SH-SY5Y (cell line): ENCODE measurements around the gene ENGASE.

Source experiments
- GATA2 ChIP-seq: IDR thresholded peaks from 2 replicates; pipeline ENCODE4 v1.6.1; 2011; ENCODE audit warnings: mild to moderate bottlenecking, low read depth, low read length
- GATA3 ChIP-seq: IDR thresholded peaks from 2 replicates; pipeline ENCODE4 v1.6.1; 2011; ENCODE audit warnings: low read depth, mild to moderate bottlenecking, low read length, moderate library complexity

- TF ChIP-seq GATA2 (no peak), GATA3 (no peak)
Measured at GRCh38 chr17:79045001-79045729, 29.5 kb upstream of the ENGASE start.
